ENCODE data around the gene TTC28.
"Not testable (repeated sequence)": the region's sequence is repeated elsewhere in the genome, so short reads cannot be mapped to it uniquely, and the experiment has no call there.

The TTC28 gene

GRCh38 chr22:28208036-28208435 is 471.6 kb downstream of the TTC28 start:
- H3K9me3 ChIP-seq (ENCODE audit: low read length) = no peaks in the 10 kb centered on the region
- H3K4me3 ChIP-seq (ENCODE audit: low read depth in 1 of 2, low read length in 2 of 2) = no peak overlapping the region
- no peaks in the 10 kb centered on the region for H3K36me3 ChIP-seq (ENCODE audit: insufficient read depth, low read length)
- H3K4me1 ChIP-seq (ENCODE audit: insufficient read depth, low read length) = peaks cover 7% of the 10 kb centered on the region
- no peaks in the 10 kb centered on the region for H3K27me3 ChIP-seq (ENCODE audit: control insufficient read depth in 1 of 2, insufficient read depth in 2 of 2, low read length in 2 of 2)
- no peak overlapping the region for H3K9ac ChIP-seq (ENCODE audit: low read length)
- H3K27ac ChIP-seq (ENCODE audit: low read depth, low read length) = no peak overlapping the region

GRCh38 chr22:28207281-28208030 is 472.2 kb downstream of the TTC28 start:
- H3K27me3 ChIP-seq (ENCODE audit: control insufficient read depth in 1 of 2, insufficient read depth in 2 of 2, low read length in 2 of 2) = no peaks in the 10 kb centered on the region
- no peak overlapping the region for H3K27ac ChIP-seq (ENCODE audit: low read depth, low read length)
- H3K9ac ChIP-seq (ENCODE audit: low read length) = no peak overlapping the region
- no peaks in the 10 kb centered on the region for H3K36me3 ChIP-seq (ENCODE audit: insufficient read depth, low read length)
- H3K4me3 ChIP-seq (ENCODE audit: low read depth in 1 of 2, low read length in 2 of 2) = no peak overlapping the region
- peaks cover 7% of the 10 kb centered on the region for H3K4me1 ChIP-seq (ENCODE audit: insufficient read depth, low read length)
- no peaks in the 10 kb centered on the region for H3K9me3 ChIP-seq (ENCODE audit: low read length)

GRCh38 chr22:28205926-28206325 is 473.7 kb downstream of the TTC28 start:
- no peaks in the 10 kb centered on the region for H3K36me3 ChIP-seq (ENCODE audit: insufficient read depth, low read length)
- no peak overlapping the region for H3K27ac ChIP-seq (ENCODE audit: low read depth, low read length)
- no peak overlapping the region for H3K9ac ChIP-seq (ENCODE audit: low read length)
- no peak overlapping the region for H3K4me3 ChIP-seq (ENCODE audit: low read depth in 1 of 2, low read length in 2 of 2)
- peaks cover 7% of the 10 kb centered on the region for H3K4me1 ChIP-seq (ENCODE audit: insufficient read depth, low read length)
- H3K9me3 ChIP-seq (ENCODE audit: low read length) = no peaks in the 10 kb centered on the region
- H3K27me3 ChIP-seq (ENCODE audit: control insufficient read depth in 1 of 2, insufficient read depth in 2 of 2, low read length in 2 of 2) = no peaks in the 10 kb centered on the region

GRCh38 chr22:28204382-28204781 is 475.3 kb downstream of the TTC28 start:
- no peaks in the 10 kb centered on the region for H3K36me3 ChIP-seq (ENCODE audit: insufficient read depth, low read length)
- no peak overlapping the region for H3K9ac ChIP-seq (ENCODE audit: low read length)

GRCh38 chr22:28203286-28203685 is 476.4 kb downstream of the TTC28 start:
- H3K27ac ChIP-seq (ENCODE audit: low read depth, low read length) = no peak overlapping the region
- H3K4me1 ChIP-seq (ENCODE audit: insufficient read depth, low read length) = peaks cover 7% of the 10 kb centered on the region

More at GRCh38 chr22:28204382-28204781, 475.3 kb downstream of the TTC28 start:
- Histone ChIP-seq H3K9me3 (ENCODE audit: low read length) (no peaks in the 10 kb centered on the region), H3K27ac (ENCODE audit: low read depth, low read length) (no peak overlapping the region), H3K4me1 (ENCODE audit: insufficient read depth, low read length) (peaks cover 7% of the 10 kb centered on the region), H3K4me3 (ENCODE audit: low read depth in 1 of 2, low read length in 2 of 2) (no peak overlapping the region), H3K27me3 (ENCODE audit: control insufficient read depth in 1 of 2, insufficient read depth in 2 of 2, low read length in 2 of 2) (no peaks in the 10 kb centered on the region)

GRCh38 chr22:28198692-28199091 is 480.9 kb downstream of the TTC28 start:
- no peaks in the 10 kb centered on the region for H3K27me3 ChIP-seq (ENCODE audit: control insufficient read depth in 1 of 2, insufficient read depth in 2 of 2, low read length in 2 of 2)
- H3K4me1 ChIP-seq (ENCODE audit: insufficient read depth, low read length) = no peaks in the 10 kb centered on the region
- no peak overlapping the region for H3K4me3 ChIP-seq (ENCODE audit: low read depth in 1 of 2, low read length in 2 of 2)
- H3K27ac ChIP-seq (ENCODE audit: low read depth, low read length) = no peak overlapping the region
- no peaks in the 10 kb centered on the region for H3K36me3 ChIP-seq (ENCODE audit: insufficient read depth, low read length)
- no peak overlapping the region for H3K9ac ChIP-seq (ENCODE audit: low read length)
- H3K9me3 ChIP-seq (ENCODE audit: low read length) = no peaks in the 10 kb centered on the region

More at GRCh38 chr22:28203286-28203685, 476.4 kb downstream of the TTC28 start:
- no peaks in the 10 kb centered on the region for H3K27me3 ChIP-seq (ENCODE audit: control insufficient read depth in 1 of 2, insufficient read depth in 2 of 2, low read length in 2 of 2)
- H3K36me3 ChIP-seq (ENCODE audit: insufficient read depth, low read length) = no peaks in the 10 kb centered on the region
- no peak overlapping the region for H3K4me3 ChIP-seq (ENCODE audit: low read depth in 1 of 2, low read length in 2 of 2)
- H3K9ac ChIP-seq (ENCODE audit: low read length) = no peak overlapping the region
- no peaks in the 10 kb centered on the region for H3K9me3 ChIP-seq (ENCODE audit: low read length)

GRCh38 chr22:28191571-28191970 is 488.1 kb downstream of the TTC28 start:
- not testable (repeated sequence) for H3K4me3 ChIP-seq (ENCODE audit: low read depth in 1 of 2, low read length in 2 of 2); H3K27me3 ChIP-seq (ENCODE audit: control insufficient read depth in 1 of 2, insufficient read depth in 2 of 2, low read length in 2 of 2); H3K36me3 ChIP-seq (ENCODE audit: insufficient read depth, low read length); H3K9ac ChIP-seq (ENCODE audit: low read length); H3K27ac ChIP-seq (ENCODE audit: low read depth, low read length); H3K4me1 ChIP-seq (ENCODE audit: insufficient read depth, low read length); H3K9me3 ChIP-seq (ENCODE audit: low read length)

- H3K4me1 ChIP-seq (ENCODE audit: insufficient read depth, low read length) = no peaks in the 10 kb centered on the region
- no peaks in the 10 kb centered on the region for H3K27me3 ChIP-seq (ENCODE audit: control insufficient read depth in 1 of 2, insufficient read depth in 2 of 2, low read length in 2 of 2)
- no peak overlapping the region for H3K27ac ChIP-seq (ENCODE audit: low read depth, low read length)
- H3K4me3 ChIP-seq (ENCODE audit: low read depth in 1 of 2, low read length in 2 of 2) = no peak overlapping the region
- H3K9ac ChIP-seq (ENCODE audit: low read length) = no peak overlapping the region
- H3K9me3 ChIP-seq (ENCODE audit: low read length) = no peaks in the 10 kb centered on the region
- H3K36me3 ChIP-seq (ENCODE audit: insufficient read depth, low read length) = no peaks in the 10 kb centered on the region
These were observed 491.3 kb downstream of the TTC28 start for GRCh38 chr22:28188178-28188879.

- Histone ChIP-seq H3K4me1 (ENCODE audit: insufficient read depth, low read length) (peaks cover 7% of the 10 kb centered on the region), H3K9me3 (ENCODE audit: low read length) (no peaks in the 10 kb centered on the region), H3K27me3 (ENCODE audit: control insufficient read depth in 1 of 2, insufficient read depth in 2 of 2, low read length in 2 of 2) (no peaks in the 10 kb centered on the region), H3K36me3 (ENCODE audit: insufficient read depth, low read length) (no peaks in the 10 kb centered on the region), H3K4me3 (ENCODE audit: low read depth in 1 of 2, low read length in 2 of 2) (no peak overlapping the region), H3K9ac (ENCODE audit: low read length) (no peak overlapping the region), H3K27ac (ENCODE audit: low read depth, low read length) (no peak overlapping the region)
These were observed 492.0 kb downstream of the TTC28 start for GRCh38 chr22:28187612-28188011.

- Histone ChIP-seq H3K4me1 (ENCODE audit: insufficient read depth, low read length) (peaks cover 17% of the 10 kb centered on the region), H3K27me3 (ENCODE audit: control insufficient read depth in 1 of 2, insufficient read depth in 2 of 2, low read length in 2 of 2) (no peaks in the 10 kb centered on the region), H3K36me3 (ENCODE audit: insufficient read depth, low read length) (no peaks in the 10 kb centered on the region), H3K4me3 (ENCODE audit: low read depth in 1 of 2, low read length in 2 of 2) (no peak overlapping the region), H3K9me3 (ENCODE audit: low read length) (no peaks in the 10 kb centered on the region), H3K9ac (ENCODE audit: low read length) (no peak overlapping the region), H3K27ac (ENCODE audit: low read depth, low read length) (no peak overlapping the region)
These were observed 493.0 kb downstream of the TTC28 start for GRCh38 chr22:28186641-28187040.

GRCh38 chr22:28185130-28185529 is 494.5 kb downstream of the TTC28 start:
- H3K9ac ChIP-seq (ENCODE audit: low read length) = no peak overlapping the region
- no peak overlapping the region for H3K27ac ChIP-seq (ENCODE audit: low read depth, low read length)
- H3K4me1 ChIP-seq (ENCODE audit: insufficient read depth, low read length) = peaks cover 24% of the 10 kb centered on the region
- H3K27me3 ChIP-seq (ENCODE audit: control insufficient read depth in 1 of 2, insufficient read depth in 2 of 2, low read length in 2 of 2) = no peaks in the 10 kb centered on the region
- no peaks in the 10 kb centered on the region for H3K9me3 ChIP-seq (ENCODE audit: low read length)
- H3K36me3 ChIP-seq (ENCODE audit: insufficient read depth, low read length) = no peaks in the 10 kb centered on the region
- H3K4me3 ChIP-seq (ENCODE audit: low read depth in 1 of 2, low read length in 2 of 2) = no peak overlapping the region

Measured in muscle layer of colon (tissue), 2 donors.